SK-N-SH (cell line): ENCODE results near the gene CPNE8.

Source experiments
- MAX ChIP-seq: IDR thresholded peaks from 2 replicates; pipeline ENCODE4 v1.4.0; 2012; ENCODE audit warnings: low read depth
- POLR2AphosphoS5 ChIP-seq: IDR thresholded peaks from 2 replicates; pipeline ENCODE4 v1.6.1; 2012; ENCODE audit warnings: low read depth, low read length
- RFX5 ChIP-seq: IDR thresholded peaks from 2 replicates; pipeline ENCODE4 v1.6.1; 2012; ENCODE audit warnings: mild to moderate bottlenecking, improper control_type of control experiment, low read length

GRCh38 chr12:38785381-38785780 lies 120.0 kb downstream of the CPNE8 start:
- TF ChIP-seq MAX (no peak), POLR2AphosphoS5 (no peak), RFX5 (no peak)
